Measurements from ENCODE around the gene CDYL2.
A peak's percentile ranks its signal among the peaks of the same experiment; 100 is the strongest.

The CDYL2 gene

GRCh38 chr16:80594756-80595155, 209.6 kb downstream of the CDYL2 start:
- TF ChIP-seq Cebpa-rat (IDR thresholded peaks at IDR 0.05) = no peak
- Histone ChIP-seq H4K20me1 (no peaks in the 10 kb centered on the region), H3K36me3 (peaks cover 0 to 35% (median 9%) of the 10 kb centered on the region in 11 experiments; a peak in 7 of 22 replicates), H3K27me3 (no peaks in the 10 kb centered on the region), H3K4me2 (no peak overlapping the region), H3K4me3 (no peak overlapping the region), H3K4me1 (peaks cover 0 to 18% (median 8%) of the 10 kb centered on the region in 10 experiments; a peak in 13 of 20 replicates), H3K9ac (no peak overlapping the region), H3K27ac (no peak overlapping the region), H3K9me3 (replicated peaks in 1 of 11) (peaks cover 0 to 18% (median 4%) of the 10 kb centered on the region in 11 experiments; a peak in 9 of 22 replicates)

- Histone ChIP-seq H3K36me3 (peaks cover 0 to 14% (median 4%) of the 10 kb centered on the region in 11 experiments; a peak in 6 of 22 replicates), H3K27ac (no peak overlapping the region), H4K20me1 (no peaks in the 10 kb centered on the region), H3K9me3 (replicated peaks in 1 of 11) (peaks cover 0 to 32% (median 4%) of the 10 kb centered on the region in 11 experiments; a peak in 9 of 22 replicates), H3K4me1 (peaks cover 0 to 36% (median 8%) of the 10 kb centered on the region in 10 experiments; a peak in 13 of 20 replicates), H3K4me3 (no peak overlapping the region), H3K4me2 (peak overlapping the region in 1 of 11 experiments; percentile 1; a peak in 1 of 22 replicates), H3K9ac (no peak overlapping the region), H3K27me3 (no peaks in the 10 kb centered on the region)
- no peak for TF ChIP-seq Cebpa-rat (IDR thresholded peaks at IDR 0.05)
Measured at GRCh38 chr16:80592273-80592672, 212.1 kb downstream of the CDYL2 start.

- peaks cover 0 to 45% (median 10%) of the 10 kb centered on the region in 10 experiments; a peak in 13 of 20 replicates for H3K4me1 ChIP-seq
- peak overlapping the region in 9 of 11 experiments; percentile 1 to 50 (median 20); a peak in 8 of 22 replicates for H3K4me2 ChIP-seq
- H3K9ac ChIP-seq = no peak overlapping the region
- no peak overlapping the region for H3K4me3 ChIP-seq
- peaks cover 0 to 5% (median 0%) of the 10 kb centered on the region in 11 experiments; a peak in 1 of 22 replicates for H3K36me3 ChIP-seq
- no peak overlapping the region; a peak in 1 of 22 replicates for H3K27ac ChIP-seq
- no peak for TF ChIP-seq Cebpa-rat (IDR thresholded peaks at IDR 0.05)
- H3K9me3 ChIP-seq (replicated peaks in 1 of 11) = peaks cover 0 to 39% (median 0%) of the 10 kb centered on the region in 11 experiments; a peak in 7 of 22 replicates
- no peaks in the 10 kb centered on the region for H3K27me3 ChIP-seq
- H4K20me1 ChIP-seq = no peaks in the 10 kb centered on the region
Measured at GRCh38 chr16:80591071-80591915, 213.1 kb downstream of the CDYL2 start.

- H3K36me3 ChIP-seq = 0 out of 22 replicates have a peak, but pooled peaks cover 0 to 5% (median 0%) of the 10 kb centered on the region in 11 experiments
- no peaks in the 10 kb centered on the region for H4K20me1 ChIP-seq
- H3K9me3 ChIP-seq (replicated peaks in 1 of 11) = peaks cover 0 to 55% (median 0%) of the 10 kb centered on the region in 11 experiments; a peak in 4 of 22 replicates
- TF ChIP-seq Cebpa-rat (IDR thresholded peaks at IDR 0.05) = no peak
- H3K9ac ChIP-seq = no peak overlapping the region
- no peaks in the 10 kb centered on the region for H3K27me3 ChIP-seq
- peak overlapping the region in 3 of 11 experiments; percentile 53 to 65 (median 60); a peak in 5 of 22 replicates for H3K27ac ChIP-seq
- H3K4me2 ChIP-seq = peak overlapping the region in 3 of 11 experiments; percentile 69 to 72 (median 72); a peak in 6 of 22 replicates
- H3K4me3 ChIP-seq = no peak overlapping the region
- peaks cover 0 to 80% (median 13%) of the 10 kb centered on the region in 10 experiments; a peak in 15 of 20 replicates for H3K4me1 ChIP-seq
Measured at GRCh38 chr16:80587071-80587470, 217.3 kb downstream of the CDYL2 start.

- Histone ChIP-seq H3K9me3 (replicated peaks in 1 of 11) (peaks cover 0 to 61% (median 0%) of the 10 kb centered on the region in 11 experiments; a peak in 4 of 22 replicates), H3K4me1 (peaks cover 0 to 82% (median 11%) of the 10 kb centered on the region in 10 experiments; a peak in 15 of 20 replicates), H4K20me1 (no peaks in the 10 kb centered on the region), H3K27ac (peak overlapping the region in 3 of 11 experiments; percentile 53 to 65 (median 60); a peak in 5 of 22 replicates), H3K36me3 (0 out of 22 replicates have a peak, but pooled peaks cover 0 to 5% (median 0%) of the 10 kb centered on the region in 11 experiments), H3K4me3 (no peak overlapping the region), H3K27me3 (no peaks in the 10 kb centered on the region), H3K4me2 (peak overlapping the region in 3 of 11 experiments; percentile 69 to 72 (median 72); a peak in 6 of 22 replicates), H3K9ac (no peak overlapping the region)
- TF ChIP-seq Cebpa-rat (IDR thresholded peaks at IDR 0.05) = no peak
Measured at GRCh38 chr16:80586476-80586875, 217.9 kb downstream of the CDYL2 start.

GRCh38 chr16:80585764-80586163, 218.6 kb downstream of the CDYL2 start:
- Histone ChIP-seq H4K20me1 (no peaks in the 10 kb centered on the region), H3K9ac (no peak overlapping the region), H3K36me3 (0 out of 22 replicates have a peak, but pooled peaks cover 0 to 5% (median 0%) of the 10 kb centered on the region in 11 experiments), H3K27ac (peak overlapping the region in 1 of 11 experiments; percentile 60; a peak in 3 of 22 replicates), H3K4me2 (peak overlapping the region in 3 of 11 experiments; percentile 69 to 72 (median 72); a peak in 4 of 22 replicates), H3K9me3 (replicated peaks in 1 of 11) (peaks cover 0 to 65% (median 0%) of the 10 kb centered on the region in 11 experiments; a peak in 4 of 22 replicates), H3K4me1 (peaks cover 0 to 82% (median 5%) of the 10 kb centered on the region in 10 experiments; a peak in 12 of 20 replicates), H3K4me3 (no peak overlapping the region), H3K27me3 (no peaks in the 10 kb centered on the region)
- no peak for TF ChIP-seq Cebpa-rat (IDR thresholded peaks at IDR 0.05)

GRCh38 chr16:80583466-80583865, 220.9 kb downstream of the CDYL2 start:
- Histone ChIP-seq H3K27ac (peak overlapping the region in 4 of 11 experiments; percentile 48 to 86 (median 82); a peak in 7 of 22 replicates), H3K4me2 (peak overlapping the region in 5 of 11 experiments; percentile 50 to 85 (median 75); a peak in 10 of 22 replicates), H4K20me1 (no peaks in the 10 kb centered on the region), H3K9ac (peak overlapping the region in 1 of 11 experiments; percentile 64; a peak in 3 of 22 replicates), H3K27me3 (no peaks in the 10 kb centered on the region), H3K36me3 (no peaks in the 10 kb centered on the region), H3K4me3 (no peak overlapping the region), H3K9me3 (replicated peaks in 1 of 11) (peaks cover 0 to 57% (median 0%) of the 10 kb centered on the region in 11 experiments; a peak in 4 of 22 replicates), H3K4me1 (peaks cover 0 to 86% (median 4%) of the 10 kb centered on the region in 10 experiments; a peak in 10 of 20 replicates)
- TF ChIP-seq Cebpa-rat (IDR thresholded peaks at IDR 0.05) = no peak

GRCh38 chr16:80580109-80580832, 224.1 kb downstream of the CDYL2 start:
- H3K27me3 ChIP-seq = no peaks in the 10 kb centered on the region
- no peak overlapping the region for H3K9ac ChIP-seq
- no peak for TF ChIP-seq Cebpa-rat (IDR thresholded peaks at IDR 0.05)
- H3K4me1 ChIP-seq = peaks cover 0 to 55% (median 4%) of the 10 kb centered on the region in 10 experiments; a peak in 10 of 20 replicates
- peak overlapping the region in 3 of 11 experiments; percentile 63 to 85 (median 77); a peak in 6 of 22 replicates for H3K4me2 ChIP-seq
- no peaks in the 10 kb centered on the region for H4K20me1 ChIP-seq
- no peak overlapping the region for H3K4me3 ChIP-seq
- H3K9me3 ChIP-seq (replicated peaks in 1 of 11) = peaks cover 0 to 33% (median 0%) of the 10 kb centered on the region in 11 experiments; a peak in 3 of 22 replicates
- peak overlapping the region in 2 of 11 experiments; percentile 15 to 35; a peak in 3 of 22 replicates for H3K27ac ChIP-seq
- H3K36me3 ChIP-seq = no peaks in the 10 kb centered on the region
